ENCODE data around the gene SERGEF. TPM values are rescaled to one million over a fixed set of nuclear protein-coding genes. Genes with fewer than 3 reads are reported as not detected.
A peak's percentile ranks its signal among the peaks of the same experiment; 100 is the strongest.

Gene SERGEF
- total RNA-seq, 1 donor from 2014 or later = 17.6 TPM

GRCh38 chr11:17917556-17917955 lies 95.3 kb downstream of the SERGEF start:
- Mint-ChIP-seq H3K4me1 (ENCODE audit: low read depth, unreplicated experiment) (peaks cover 15% of the 10 kb centered on the region), H3K9me3 (ENCODE audit: unreplicated experiment) (no peaks in the 10 kb centered on the region), H3K36me3 (ENCODE audit: low read depth, unreplicated experiment) (peaks cover 2% of the 10 kb centered on the region), H3K4me3 (ENCODE audit: unreplicated experiment) (no peak overlapping the region), H3K27me3 (ENCODE audit: low read depth, unreplicated experiment) (no peaks in the 10 kb centered on the region), H3K27ac (ENCODE audit: unreplicated experiment) (no peak overlapping the region)
- Histone ChIP-seq H4K20me1 (ENCODE audit: insufficient read depth, low read length) (peaks cover 5% of the 10 kb centered on the region), H3K4me1 (ENCODE audit: insufficient read depth, low read length) (no peaks in the 10 kb centered on the region), H3K36me3 (ENCODE audit: insufficient read depth, low read length) (no peaks in the 10 kb centered on the region), H3K27ac (ENCODE audit: low read depth, low read length) (no peak overlapping the region), H3K27me3 (ENCODE audit: insufficient read depth, low read length) (no peaks in the 10 kb centered on the region), H2AFZ (ENCODE audit: low read depth, low read length) (no peak overlapping the region), H3K9me3 (ENCODE audit: insufficient read depth, low read depth, low read length) (no peaks in the 10 kb centered on the region), H3K9ac (ENCODE audit: low read length) (no peak overlapping the region), H3K4me2 (ENCODE audit: low read length) (no peak overlapping the region), H3K4me3 (ENCODE audit: insufficient read depth, low read depth, low read length) (no peak overlapping the region), H3K79me2 (ENCODE audit: insufficient read depth, low read length) (no peaks in the 10 kb centered on the region)
- DNase-seq (ENCODE audit: low read depth) (no peak), FAIRE-seq (no peak)
- TF ChIP-seq EZH2 (IDR thresholded peaks at IDR 0.05; ENCODE audit: insufficient read depth, low read length) (no peak), CTCF (IDR thresholded peaks at IDR 0.05; ENCODE audit: insufficient read depth, low read depth, low read length) (no peak)

GRCh38 chr11:17915500-17916143 lies 97.2 kb downstream of the SERGEF start:
- Histone ChIP-seq H2AFZ (ENCODE audit: low read depth, low read length) (no peak overlapping the region), H3K9ac (ENCODE audit: low read length) (no peak overlapping the region), H3K9me3 (ENCODE audit: insufficient read depth, low read depth, low read length) (no peaks in the 10 kb centered on the region), H3K4me1 (ENCODE audit: insufficient read depth, low read length) (no peaks in the 10 kb centered on the region), H3K4me2 (ENCODE audit: low read length) (no peak overlapping the region), H3K4me3 (ENCODE audit: insufficient read depth, low read depth, low read length) (no peak overlapping the region), H3K36me3 (ENCODE audit: insufficient read depth, low read length) (no peaks in the 10 kb centered on the region), H3K79me2 (ENCODE audit: insufficient read depth, low read length) (no peaks in the 10 kb centered on the region), H4K20me1 (ENCODE audit: insufficient read depth, low read length) (peaks cover 3% of the 10 kb centered on the region), H3K27ac (ENCODE audit: low read depth, low read length) (no peak overlapping the region), H3K27me3 (ENCODE audit: insufficient read depth, low read length) (no peaks in the 10 kb centered on the region)
- peak; percentile 9 for DNase-seq (ENCODE audit: low read depth)
- Mint-ChIP-seq H3K36me3 (ENCODE audit: low read depth, unreplicated experiment) (peaks cover 2% of the 10 kb centered on the region), H3K4me3 (ENCODE audit: unreplicated experiment) (no peak overlapping the region), H3K27me3 (ENCODE audit: low read depth, unreplicated experiment) (no peaks in the 10 kb centered on the region), H3K27ac (ENCODE audit: unreplicated experiment) (no peak overlapping the region), H3K4me1 (ENCODE audit: low read depth, unreplicated experiment) (peaks cover 6% of the 10 kb centered on the region), H3K9me3 (ENCODE audit: unreplicated experiment) (no peaks in the 10 kb centered on the region)
- TF ChIP-seq EZH2 (IDR thresholded peaks at IDR 0.05; ENCODE audit: insufficient read depth, low read length) (no peak), CTCF (IDR thresholded peaks at IDR 0.05; ENCODE audit: insufficient read depth, low read depth, low read length) (no peak)
- FAIRE-seq = no peak

GRCh38 chr11:17914957-17915356 lies 97.9 kb downstream of the SERGEF start:
- no peaks in the 10 kb centered on the region for H3K36me3 ChIP-seq (ENCODE audit: insufficient read depth, low read length)
- no peaks in the 10 kb centered on the region for H3K27me3 Mint-ChIP-seq (ENCODE audit: low read depth, unreplicated experiment)
- H3K27ac ChIP-seq (ENCODE audit: low read depth, low read length) = no peak overlapping the region
- H3K4me1 Mint-ChIP-seq (ENCODE audit: low read depth, unreplicated experiment) = peaks cover 6% of the 10 kb centered on the region
- no peaks in the 10 kb centered on the region for H3K9me3 ChIP-seq (ENCODE audit: insufficient read depth, low read depth, low read length)
- no peak for DNase-seq (ENCODE audit: low read depth)
- no peaks in the 10 kb centered on the region for H3K9me3 Mint-ChIP-seq (ENCODE audit: unreplicated experiment)
- peaks cover 2% of the 10 kb centered on the region for H3K36me3 Mint-ChIP-seq (ENCODE audit: low read depth, unreplicated experiment)
- H3K27ac Mint-ChIP-seq (ENCODE audit: unreplicated experiment) = no peak overlapping the region
- H3K79me2 ChIP-seq (ENCODE audit: insufficient read depth, low read length) = no peaks in the 10 kb centered on the region
- no peaks in the 10 kb centered on the region for H4K20me1 ChIP-seq (ENCODE audit: insufficient read depth, low read length)
- H3K4me3 Mint-ChIP-seq (ENCODE audit: unreplicated experiment) = no peak overlapping the region
- TF ChIP-seq EZH2 (IDR thresholded peaks at IDR 0.05; ENCODE audit: insufficient read depth, low read length) (no peak), CTCF (IDR thresholded peaks at IDR 0.05; ENCODE audit: insufficient read depth, low read depth, low read length) (no peak)
- H3K4me2 ChIP-seq (ENCODE audit: low read length) = no peak overlapping the region
- H2AFZ ChIP-seq (ENCODE audit: low read depth, low read length) = no peak overlapping the region
- H3K4me1 ChIP-seq (ENCODE audit: insufficient read depth, low read length) = no peaks in the 10 kb centered on the region
- FAIRE-seq = no peak
- no peak overlapping the region for H3K9ac ChIP-seq (ENCODE audit: low read length)
- H3K27me3 ChIP-seq (ENCODE audit: insufficient read depth, low read length) = no peaks in the 10 kb centered on the region
- no peak overlapping the region for H3K4me3 ChIP-seq (ENCODE audit: insufficient read depth, low read depth, low read length)

All from astrocyte (in vitro differentiated cells and primary cell).